GM18909 (cell line): ENCODE measurements around the gene SENP3.

Experiments used
- ATAC-seq: cut with Tn5 transposase; IDR thresholded peaks from one replicate; pipeline ENCODE4 v1.9.1; 2021; ENCODE audit warnings: mild to moderate bottlenecking; ENCODE audit not compliant: unreplicated experiment, poor library complexity

The SENP3 gene

GRCh38 chr17:7555320-7555948 lies 6.3 kb upstream of the SENP3 start:
- ATAC-seq = no peak

GRCh38 chr17:7556627-7557026 lies 5.1 kb upstream of the SENP3 start:
- no peak for ATAC-seq

GRCh38 chr17:7557147-7557764 lies 4.5 kb upstream of the SENP3 start:
- ATAC-seq = no peak

GRCh38 chr17:7557775-7558543 lies 3.8 kb upstream of the SENP3 start:
- ATAC-seq = no peak

DNA sequence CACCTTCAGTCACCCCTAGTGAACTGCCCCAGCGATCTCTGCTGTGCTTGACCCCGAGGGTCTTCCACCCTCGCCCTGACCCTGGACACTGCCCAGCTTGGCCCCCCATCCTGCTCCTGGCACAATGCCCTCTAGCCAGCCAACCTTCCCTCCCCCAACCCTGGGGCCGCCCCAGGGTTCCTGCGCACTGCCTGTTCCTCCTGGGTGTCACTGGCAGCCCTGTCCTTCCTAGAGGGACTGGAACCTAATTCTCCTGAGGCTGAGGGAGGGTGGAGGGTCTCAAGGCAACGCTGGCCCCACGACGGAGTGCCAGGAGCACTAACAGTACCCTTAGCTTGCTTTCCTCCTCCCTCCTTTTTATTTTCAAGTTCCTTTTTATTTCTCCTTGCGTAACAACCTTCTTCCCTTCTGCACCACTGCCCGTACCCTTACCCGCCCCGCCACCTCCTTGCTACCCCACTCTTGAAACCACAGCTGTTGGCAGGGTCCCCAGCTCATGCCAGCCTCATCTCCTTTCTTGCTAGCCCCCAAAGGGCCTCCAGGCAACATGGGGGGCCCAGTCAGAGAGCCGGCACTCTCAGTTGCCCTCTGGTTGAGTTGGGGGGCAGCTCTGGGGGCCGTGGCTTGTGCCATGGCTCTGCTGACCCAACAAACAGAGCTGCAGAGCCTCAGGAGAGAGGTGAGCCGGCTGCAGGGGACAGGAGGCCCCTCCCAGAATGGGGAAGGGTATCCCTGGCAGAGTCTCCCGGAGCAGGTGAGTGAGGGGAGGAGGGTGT lies 3.0 kb upstream of the SENP3 start, which contains the start of gene TNFSF13:
TSS of gene TNFSF13 (plus strand) at position 207 of the 776 bp plus-strand sequence. CDS start at position 497, 290 bp downstream.
- no peak for ATAC-seq

DNA sequence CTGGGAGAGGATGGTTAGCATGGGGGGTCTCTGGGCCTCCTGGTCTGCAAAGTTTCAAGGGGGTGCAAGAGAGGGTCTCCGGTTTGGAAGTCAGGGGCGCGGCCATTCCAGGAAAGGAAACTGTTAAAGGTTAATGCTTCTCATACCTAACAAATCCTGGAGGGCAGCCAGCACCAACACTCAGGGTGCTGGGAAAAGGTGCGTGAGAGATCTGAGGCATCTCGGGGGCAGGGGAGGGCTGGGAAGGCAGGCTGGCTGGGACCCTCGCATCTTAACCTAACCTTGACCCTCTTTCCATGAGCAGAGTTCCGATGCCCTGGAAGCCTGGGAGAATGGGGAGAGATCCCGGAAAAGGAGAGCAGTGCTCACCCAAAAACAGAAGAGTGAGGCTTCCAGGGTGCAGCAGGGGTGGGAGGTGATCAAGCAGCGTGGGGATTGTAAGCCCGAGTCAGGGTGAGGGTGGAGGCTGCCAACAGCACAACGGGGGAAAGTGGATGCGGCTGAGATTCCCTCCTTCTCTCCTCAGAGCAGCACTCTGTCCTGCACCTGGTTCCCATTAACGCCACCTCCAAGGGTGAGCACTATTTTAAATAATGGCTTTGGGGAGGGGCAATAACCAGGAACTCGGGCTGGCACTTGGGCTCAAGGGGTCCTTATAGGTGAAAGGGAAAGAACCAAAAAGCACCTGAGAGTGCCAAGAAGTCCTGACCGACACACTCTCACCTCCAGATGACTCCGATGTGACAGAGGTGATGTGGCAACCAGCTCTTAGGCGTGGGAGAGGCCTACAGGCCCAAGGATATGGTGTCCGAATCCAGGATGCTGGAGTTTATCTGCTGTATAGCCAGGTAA lies 2.2 kb upstream of the SENP3 start:
- no peak for ATAC-seq

- ATAC-seq = no peak
Measured at GRCh38 chr17:7560172-7561027, 1.3 kb upstream of the SENP3 start.

DNA sequence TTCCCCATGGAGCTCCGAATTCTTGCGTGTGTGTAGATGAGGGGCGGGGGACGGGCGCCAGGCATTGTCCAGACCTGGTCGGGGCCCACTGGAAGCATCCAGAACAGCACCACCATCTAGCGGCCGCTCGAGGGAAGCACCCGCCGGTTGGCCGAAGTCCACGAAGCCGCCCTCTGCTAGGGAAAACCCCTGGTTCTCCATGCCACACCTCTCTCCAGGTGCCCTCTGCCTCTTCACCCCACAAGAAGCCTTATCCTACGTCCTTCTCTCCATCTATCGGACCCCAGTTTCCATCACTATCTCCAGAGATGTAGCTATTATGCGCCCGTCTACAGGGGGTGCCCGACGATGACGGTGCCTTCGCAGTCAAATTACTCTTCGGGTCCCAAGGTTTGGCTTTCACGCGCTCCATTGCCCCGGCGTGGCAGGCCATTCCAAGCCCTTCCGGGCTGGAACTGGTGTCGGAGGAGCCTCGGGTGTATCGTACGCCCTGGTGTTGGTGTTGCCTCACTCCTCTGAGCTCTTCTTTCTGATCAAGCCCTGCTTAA lies 617 bp upstream of the SENP3 start:
- peak; percentile 58 for ATAC-seq

DNA sequence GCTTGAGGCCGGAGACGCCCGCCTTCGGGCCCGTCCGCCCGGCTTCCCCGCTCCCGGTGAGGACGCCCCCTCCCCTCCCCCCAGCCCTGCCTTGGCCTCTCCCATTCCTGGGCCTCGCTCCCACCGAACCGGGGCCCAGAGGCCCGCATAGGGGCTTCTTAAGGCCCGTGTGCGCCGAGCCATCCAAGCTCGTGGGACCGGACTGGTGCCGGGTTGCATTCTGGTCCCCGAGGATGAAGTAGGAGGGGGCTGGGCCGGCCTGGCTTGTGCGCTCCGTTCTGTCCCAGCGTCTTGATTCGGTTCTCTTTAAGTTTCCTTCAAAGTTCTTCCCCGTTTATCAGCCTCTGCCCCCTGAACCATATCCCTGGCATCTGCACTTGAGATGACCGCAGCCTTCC lies 488 bp downstream of the SENP3 start:
- ATAC-seq = peak; percentile 5

- no peak for ATAC-seq
Measured at GRCh38 chr17:7563115-7563869, 1.6 kb downstream of the SENP3 start.

- no peak for ATAC-seq
Measured at GRCh38 chr17:7569571-7569970, 7.9 kb downstream of the SENP3 start.

GRCh38 chr17:7570351-7570750 lies 8.6 kb downstream of the SENP3 start:
- no peak for ATAC-seq

DNA sequence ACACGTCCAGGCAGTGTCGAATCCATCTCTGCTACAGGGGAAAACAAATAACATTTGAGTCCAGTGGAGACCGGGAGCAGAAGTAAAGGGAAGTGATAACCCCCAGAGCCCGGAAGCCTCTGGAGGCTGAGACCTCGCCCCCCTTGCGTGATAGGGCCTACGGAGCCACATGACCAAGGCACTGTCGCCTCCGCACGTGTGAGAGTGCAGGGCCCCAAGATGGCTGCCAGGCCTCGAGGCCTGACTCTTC lies 10.5 kb downstream of the SENP3 start:
- ATAC-seq = no peak

GRCh38 chr17:7572588-7573323 lies 11.0 kb downstream of the SENP3 start:
- peak; percentile 92 for ATAC-seq

DNA sequence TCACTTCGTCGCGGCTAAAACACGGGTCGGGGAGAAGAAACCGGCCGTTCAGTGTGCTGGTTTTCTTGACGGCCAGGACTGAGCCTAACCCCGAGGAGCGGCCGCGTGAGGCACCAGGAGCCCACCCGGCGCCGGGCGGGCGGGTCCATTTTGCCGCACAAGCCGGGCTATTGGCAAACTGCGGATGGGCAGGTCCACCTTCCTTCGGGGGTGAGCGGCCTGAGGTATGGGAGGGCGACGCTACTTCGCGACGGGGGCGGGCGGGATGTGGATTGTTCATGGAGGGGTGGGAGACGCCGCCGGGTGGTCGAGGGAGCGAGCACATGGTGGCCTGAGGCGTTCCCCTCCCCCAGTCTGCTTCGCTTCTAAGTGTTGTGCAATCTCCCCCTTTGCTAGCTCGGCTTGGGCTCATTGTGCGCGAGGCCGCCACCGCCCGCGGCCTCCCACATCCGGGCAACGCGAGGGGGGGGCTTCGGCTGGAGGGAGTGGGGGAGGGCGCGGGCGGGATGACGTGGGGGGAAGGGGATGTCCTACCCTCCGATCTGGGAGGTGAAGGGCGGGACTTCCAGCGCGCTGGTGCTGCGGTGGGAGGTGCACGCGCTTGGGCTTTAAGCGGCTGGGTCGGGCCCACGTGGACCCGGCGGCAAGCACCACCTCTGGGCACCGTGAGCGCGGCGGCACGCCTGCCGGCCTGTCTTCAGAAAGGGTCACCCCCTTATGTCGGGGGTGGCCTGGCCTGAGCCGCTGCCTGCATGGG lies 11.8 kb downstream of the SENP3 start:
- ATAC-seq = peak; percentile 20

GRCh38 chr17:7574176-7574953 lies 12.6 kb downstream of the SENP3 start:
- no peak for ATAC-seq
